K562 (cell line): ENCODE data around the gene MAML3.

Experiments used
- ATF1 ChIP-seq, 2 experiments: fragments of 450-650 bp in 1 of 2; IDR thresholded peaks; 2 replicates each; pipeline ENCODE4 v1.6.1; 2016; ENCODE audit warnings: missing compliant biosample characterization in 1 of 2, missing genetic modification characterization in 1 of 2
- CBX1 ChIP-seq: sonication (generic); IDR thresholded peaks from 2 replicates; pipeline ENCODE4 v1.6.1; 2016; ENCODE audit warnings: antibody characterized with exemption, low read depth, mild to moderate bottlenecking
- CTCF ChIP-seq, 3 experiments: IDR thresholded peaks in 2 of 3; conservative IDR thresholded peaks in 1 of 3; 2 replicates each; pipeline ENCODE4 v1.5.1; 2011 to 2012; ENCODE audit warnings: low read length in 3 of 3, mild to moderate bottlenecking in 3 of 3, control low read depth in 2 of 3, improper control_type of control experiment in 1 of 3, inconsistent platforms in 1 of 3, low read depth in 1 of 3, mixed read lengths in 1 of 3, moderate library complexity in 1 of 3; ENCODE audit not compliant: insufficient read depth in 2 of 3
- ETV6 ChIP-seq, 3 experiments: fragments of 150-350 bp in 1 of 3; sonication (generic) in 1 of 3; formaldehyde crosslinking in 1 of 3; IDR thresholded peaks; 2 replicates each; pipeline versions ENCODE4 v1.6.1 to v1.8.0; 2014 to 2022; ENCODE audit warnings: borderline replicate concordance in 2 of 3, low read depth in 2 of 3, antibody characterized with exemption in 1 of 3, low read length in 1 of 3, mild to moderate bottlenecking in 1 of 3, missing genetic modification reagents in 1 of 3
- GABPA ChIP-seq: fragments of 200-800 bp; sonication (Bioruptor generic); conservative IDR thresholded peaks from 2 replicates; pipeline ENCODE4 v1.6.1; 2016; ENCODE audit warnings: low read depth, missing genetic modification characterization, missing compliant biosample characterization
- NR2F6 ChIP-seq: fragments of 450-650 bp; formaldehyde crosslinking; IDR thresholded peaks from 2 replicates; pipeline ENCODE4 v1.4.0; 2020; ENCODE audit warnings: mild to moderate bottlenecking
- YY1 ChIP-seq, 3 experiments: IDR thresholded peaks; 2 replicates each; pipeline ENCODE4 v1.6.1; 2011; ENCODE audit warnings: low read length in 2 of 3, mild to moderate bottlenecking in 2 of 3, moderate library complexity in 2 of 3, borderline replicate concordance in 1 of 3, control low read depth in 1 of 3, low read depth in 1 of 3; ENCODE audit not compliant: insufficient read depth in 3 of 3, insufficient replicate concordance in 2 of 3, control insufficient read depth in 1 of 3, insufficient read length in 1 of 3; ENCODE audit errors: extremely low read depth in 1 of 3

GRCh38 chr4:139686988-139687387, 467.0 kb downstream of the MAML3 start:
- TF ChIP-seq NR2F6 (CRISPR knock-in tag), result no peak
- no peak for TF ChIP-seq CTCF (IDR thresholded peaks at IDR 0.05 in 2 of 3, conservative IDR thresholded peaks at IDR 0.05 in 1 of 3; ENCODE audit: insufficient read depth in 2 of 3, low read depth in 1 of 3, low read length in 3 of 3)
- no peak for TF ChIP-seq CBX1
- TF ChIP-seq ATF1 (CRISPR knock-in tag; IDR thresholded peaks at IDR 0.05), result no peak
- TF ChIP-seq ATF1 (tag; IDR thresholded peaks at IDR 0.05), result no peak
- no peak for TF ChIP-seq YY1 (IDR thresholded peaks at IDR 0.05; ENCODE audit: borderline replicate concordance in 1 of 3, control insufficient read depth in 1 of 3, extremely low read depth in 1 of 3, insufficient read depth in 3 of 3, insufficient read length in 1 of 3, insufficient replicate concordance in 2 of 3, low read depth in 1 of 3, low read length in 2 of 3)
- no peak for TF ChIP-seq ETV6 (IDR thresholded peaks at IDR 0.05; ENCODE audit: borderline replicate concordance in 1 of 2, low read depth in 2 of 2, low read length in 1 of 2)
- no peak for TF ChIP-seq ETV6 (CRISPR knock-in tag; IDR thresholded peaks at IDR 0.05; ENCODE audit: borderline replicate concordance)
- TF ChIP-seq GABPA (tag), result no peak
